ENCODE measurements around the gene RSPH4A. TPM values are rescaled to one million over a fixed set of nuclear protein-coding genes. Genes with fewer than 3 reads are reported as not detected.

RSPH4A gene
- total RNA-seq, 1 donor = 0.54 TPM

GRCh38 chr6:116575227-116575626, 41.1 kb upstream of the RSPH4A start:
- no peak overlapping the region for H3K4me3 ChIP-seq (ENCODE audit: low read depth, low read length)
- no peak for DNase-seq (ENCODE audit: low read depth)
- no peak for TF ChIP-seq CTCF (IDR thresholded peaks at IDR 0.05; ENCODE audit: insufficient read depth, low read length)

GRCh38 chr6:116577486-116577885, 38.8 kb upstream of the RSPH4A start:
- no peak overlapping the region for H3K4me3 ChIP-seq (ENCODE audit: low read depth, low read length)
- no peak for TF ChIP-seq CTCF (IDR thresholded peaks at IDR 0.05; ENCODE audit: insufficient read depth, low read length)
- DNase-seq (ENCODE audit: low read depth) = no peak

GRCh38 chr6:116578335-116578734, 37.9 kb upstream of the RSPH4A start:
- DNase-seq (ENCODE audit: low read depth) = no peak
- no peak overlapping the region for H3K4me3 ChIP-seq (ENCODE audit: low read depth, low read length)
- no peak for TF ChIP-seq CTCF (IDR thresholded peaks at IDR 0.05; ENCODE audit: insufficient read depth, low read length)

GRCh38 chr6:116579143-116579542, 37.1 kb upstream of the RSPH4A start:
- H3K4me3 ChIP-seq (ENCODE audit: low read depth, low read length) = no peak overlapping the region
- TF ChIP-seq CTCF (IDR thresholded peaks at IDR 0.05; ENCODE audit: insufficient read depth, low read length) = no peak
- no peak for DNase-seq (ENCODE audit: low read depth)

- TF ChIP-seq CTCF (IDR thresholded peaks at IDR 0.05; ENCODE audit: insufficient read depth, low read length) = no peak
Measured at GRCh38 chr6:116580198-116580597, 36.1 kb upstream of the RSPH4A start.

GRCh38 chr6:116586276-116586675, 30.0 kb upstream of the RSPH4A start:
- TF ChIP-seq CTCF (IDR thresholded peaks at IDR 0.05; ENCODE audit: insufficient read depth, low read length) = no peak
- no peak for DNase-seq (ENCODE audit: low read depth)
- H3K4me3 ChIP-seq (ENCODE audit: low read depth, low read length) = no peak overlapping the region

More at GRCh38 chr6:116580198-116580597, 36.1 kb upstream of the RSPH4A start:
- no peak overlapping the region for H3K4me3 ChIP-seq (ENCODE audit: low read depth, low read length)
- DNase-seq (ENCODE audit: low read depth) = peak; percentile 62

GRCh38 chr6:116586738-116587137, 29.5 kb upstream of the RSPH4A start:
- no peak overlapping the region for H3K4me3 ChIP-seq (ENCODE audit: low read depth, low read length)
- TF ChIP-seq CTCF (IDR thresholded peaks at IDR 0.05; ENCODE audit: insufficient read depth, low read length) = no peak

More at GRCh38 chr6:116586738-116587137, 29.5 kb upstream of the RSPH4A start:
- no peak for DNase-seq (ENCODE audit: low read depth)

Measured in fibroblast of the aortic adventitia (primary cell).